Stimulated activated CD8-positive, alpha-beta memory T cell treated with anti-CD3 and anti-CD28 coated beads, Interleukin-15, amount 100 ng/mL, for 1 hour (primary cell): ENCODE results near the gene SLC35F3.

ENCODE experiments used
- DNase-seq: peaks from one replicate; pipeline ENCODE4 v3.0.0-alpha.2; 2020; ENCODE audit warnings: low read depth

The SLC35F3 gene

DNA sequence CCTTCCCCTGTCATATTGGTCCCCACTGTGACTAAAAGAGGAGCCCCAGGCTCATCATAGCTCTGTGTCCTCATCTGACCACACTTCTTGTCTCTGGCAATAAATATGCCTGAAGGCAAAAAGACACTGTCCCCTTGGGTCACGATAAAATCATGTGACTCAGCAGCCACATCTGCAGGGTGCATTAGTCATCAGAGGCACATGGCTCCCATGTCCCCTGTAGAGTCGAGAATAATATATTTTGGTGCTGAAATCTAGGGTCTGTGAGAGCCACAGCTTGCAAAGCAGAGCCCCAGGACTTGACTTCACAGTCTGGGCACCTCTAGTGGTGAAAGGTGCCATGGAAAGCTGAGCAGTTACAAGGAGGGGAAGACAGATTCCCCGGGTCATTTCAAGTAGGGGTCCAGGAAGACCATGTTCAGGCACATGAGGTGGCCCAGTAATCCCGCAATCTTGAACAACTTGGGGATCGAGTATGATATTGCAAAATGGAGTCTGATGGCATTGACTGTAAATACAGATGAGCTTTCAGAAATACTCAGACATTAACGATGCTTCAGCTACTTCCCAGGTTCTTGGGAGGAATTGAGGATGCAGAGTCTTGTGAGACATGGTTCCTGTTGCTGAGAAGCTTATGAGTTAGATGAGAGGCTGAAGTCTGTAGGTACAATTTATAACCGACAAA lies 68.6 kb downstream of the SLC35F3 start:
- DNase-seq = no peak

- no peak for DNase-seq
These were observed 71.0 kb downstream of the SLC35F3 start for GRCh38 chr1:233975486-233975885.

DNA sequence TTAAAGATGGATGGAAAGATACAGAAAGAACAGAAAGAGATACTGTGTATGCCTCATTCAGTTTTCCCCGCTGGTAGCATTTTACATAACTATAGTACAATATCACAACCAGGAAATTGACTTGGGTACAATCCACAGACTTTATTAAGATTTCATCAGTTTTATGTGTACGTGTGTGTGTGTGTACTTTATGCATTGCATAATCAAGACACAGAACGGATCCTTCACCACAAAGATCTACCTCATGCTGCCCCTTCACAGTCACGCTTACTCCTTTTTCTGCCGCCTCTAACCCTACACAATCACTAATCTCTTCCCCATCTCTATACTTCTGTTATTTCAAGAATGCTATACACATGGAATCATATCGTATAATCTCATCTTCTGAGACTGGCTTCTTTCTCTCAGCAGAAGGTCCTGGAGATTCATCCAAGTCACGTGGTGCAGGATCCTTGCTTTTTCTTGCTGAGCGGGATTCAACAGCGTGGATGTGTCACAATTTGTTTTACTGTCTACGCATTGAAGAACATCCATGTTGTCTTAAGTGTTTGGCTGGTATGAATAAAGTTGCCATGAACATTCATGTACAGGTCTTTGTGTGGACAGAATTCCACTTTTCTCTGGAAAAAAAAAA lies 76.7 kb downstream of the SLC35F3 start:
- DNase-seq = no peak

GRCh38 chr1:233982827-233983518 lies 78.5 kb downstream of the SLC35F3 start:
- DNase-seq = no peak

DNA sequence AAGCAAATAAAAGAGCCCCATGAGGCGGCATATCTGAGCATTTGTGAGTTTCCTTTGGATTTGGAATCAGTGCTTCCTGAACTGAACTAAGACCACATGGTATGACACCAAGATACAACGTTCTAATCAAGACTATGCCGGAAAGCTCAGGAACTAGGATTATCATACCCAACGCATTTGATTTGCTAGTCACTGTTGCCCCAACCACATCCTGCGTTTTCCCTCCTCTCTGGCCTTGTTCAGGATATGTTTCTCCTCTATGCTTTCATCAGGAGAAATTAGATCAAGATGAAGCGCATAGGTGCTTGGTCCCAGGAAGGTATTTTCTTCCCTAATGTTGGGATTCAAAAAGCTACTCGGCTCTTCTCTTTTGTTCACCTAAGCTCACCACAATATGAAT lies 79.3 kb downstream of the SLC35F3 start:
- DNase-seq = no peak

DNA sequence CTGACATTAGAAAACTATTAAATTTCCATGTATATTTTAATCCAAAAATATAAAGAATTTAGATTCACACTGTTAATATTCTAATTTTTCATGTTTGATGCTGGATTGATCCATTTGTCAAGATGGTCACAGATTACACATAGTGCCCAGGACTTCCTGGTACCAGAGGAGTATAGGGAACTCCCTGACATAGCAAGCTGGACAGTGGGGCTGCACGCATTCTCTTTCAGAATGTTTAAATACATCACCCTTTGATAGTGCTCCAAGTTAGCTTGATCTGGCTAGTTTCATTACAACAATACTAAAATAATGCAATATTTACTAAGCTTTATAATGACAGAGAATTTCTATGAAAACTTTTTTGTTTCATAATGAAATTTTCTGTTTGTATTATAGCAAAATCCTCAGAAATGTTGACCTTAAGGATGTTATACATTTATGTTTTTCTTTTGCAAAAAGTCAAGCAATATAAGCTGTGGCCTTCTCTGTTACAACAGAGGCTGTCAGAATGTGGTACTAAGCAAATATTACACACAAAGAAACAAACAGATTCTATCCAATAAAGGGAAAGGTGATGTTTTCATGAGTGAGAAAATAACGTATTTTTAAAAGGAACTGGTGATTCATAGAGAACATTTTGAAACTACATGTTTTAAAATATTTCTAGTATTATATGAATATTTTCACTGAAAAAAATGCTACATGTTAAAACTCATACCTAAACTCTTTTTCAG lies 84.7 kb downstream of the SLC35F3 start:
- no peak for DNase-seq

- DNase-seq = no peak
These were observed 86.0 kb downstream of the SLC35F3 start for GRCh38 chr1:233990486-233990885.

GRCh38 chr1:233993651-233994050 lies 89.2 kb downstream of the SLC35F3 start:
- no peak for DNase-seq

DNA sequence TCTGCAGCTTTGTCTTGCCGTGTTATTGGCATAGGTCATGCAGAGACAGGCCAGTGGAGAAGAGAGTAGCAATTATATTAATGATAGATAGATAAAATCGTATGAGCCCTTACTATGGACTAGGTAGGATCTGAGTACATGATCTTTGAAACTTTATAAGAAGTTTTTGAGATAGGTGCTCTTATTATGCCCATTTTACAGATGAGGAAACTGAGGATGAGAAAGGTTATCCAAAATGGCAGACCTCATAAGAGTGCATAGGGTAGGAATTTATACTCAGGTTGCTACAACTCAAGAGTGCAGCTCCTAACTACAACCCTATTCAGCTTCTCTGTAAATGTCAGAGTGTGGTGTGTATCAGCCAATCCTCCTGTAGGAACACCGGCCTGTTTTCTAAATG lies 89.6 kb downstream of the SLC35F3 start:
- DNase-seq = no peak

DNA sequence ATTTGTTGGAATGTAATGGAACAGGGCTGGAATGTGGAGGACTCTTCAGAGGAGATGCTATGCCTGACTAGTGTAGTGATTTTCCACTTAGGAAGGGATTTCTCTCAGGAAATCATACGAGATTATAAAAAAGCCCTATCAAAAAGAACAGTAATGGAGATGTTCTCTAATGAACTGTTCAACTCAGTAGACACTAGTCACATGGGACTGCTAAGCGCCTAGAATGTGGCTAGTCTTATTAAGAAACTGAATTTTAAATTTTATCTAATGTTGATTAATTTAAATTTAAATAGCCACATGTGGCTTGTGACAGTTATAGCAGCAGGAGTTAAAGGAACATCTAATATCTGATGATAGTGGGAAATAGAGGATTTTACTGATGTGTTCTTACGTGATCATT lies 94.0 kb downstream of the SLC35F3 start:
- no peak for DNase-seq

GRCh38 chr1:233998891-233999290 lies 94.4 kb downstream of the SLC35F3 start:
- no peak for DNase-seq

DNA sequence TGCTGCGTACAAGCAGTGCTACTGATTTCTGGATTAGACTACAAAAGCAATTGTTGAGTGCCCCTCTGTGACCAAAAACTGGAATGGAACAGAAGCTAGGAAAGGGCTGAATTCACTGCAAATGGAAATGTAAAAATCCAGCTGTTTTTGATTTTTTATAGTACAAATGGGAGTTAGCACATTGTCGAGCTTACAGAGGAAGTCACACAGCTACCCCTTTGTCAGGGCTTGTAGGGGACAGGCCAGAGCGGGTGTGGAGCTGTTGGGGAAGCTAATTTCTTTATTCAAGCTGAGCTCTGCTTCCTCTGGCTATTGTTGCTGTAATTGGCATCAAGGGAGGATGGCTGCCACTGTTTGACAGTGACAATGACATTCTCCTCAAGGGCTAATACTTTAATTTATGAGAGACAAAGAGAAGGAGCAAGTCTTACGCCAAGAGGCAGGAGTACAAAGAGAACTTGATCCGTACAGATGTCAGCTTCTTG lies 96.1 kb downstream of the SLC35F3 start:
- DNase-seq = no peak

DNA sequence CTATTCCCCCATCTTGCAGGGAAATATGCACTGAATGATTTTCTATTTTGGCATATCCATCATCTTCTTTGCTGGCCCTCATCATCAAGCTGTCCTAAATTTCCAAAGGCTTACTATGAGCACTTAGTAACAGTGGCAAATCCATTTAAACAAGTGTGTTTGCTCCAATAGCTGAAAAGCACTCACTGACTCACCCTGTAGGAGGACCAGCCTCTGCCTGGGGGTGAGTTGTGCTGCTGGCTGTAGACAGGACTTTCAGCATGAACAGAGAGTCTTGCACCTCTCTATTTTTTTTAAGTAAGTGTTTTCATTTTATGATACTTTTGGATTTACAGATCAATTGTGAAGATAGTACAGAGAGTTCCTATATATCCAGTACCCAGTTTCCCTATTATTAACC lies 97.3 kb downstream of the SLC35F3 start:
- DNase-seq = no peak

GRCh38 chr1:234004591-234004990 lies 100.1 kb downstream of the SLC35F3 start:
- no peak for DNase-seq

GRCh38 chr1:234007684-234008083 lies 103.2 kb downstream of the SLC35F3 start:
- no peak for DNase-seq

- no peak for DNase-seq
These were observed 104.1 kb downstream of the SLC35F3 start for GRCh38 chr1:234008591-234008990.

GRCh38 chr1:234009668-234010067 lies 105.2 kb downstream of the SLC35F3 start:
- DNase-seq = no peak

DNA sequence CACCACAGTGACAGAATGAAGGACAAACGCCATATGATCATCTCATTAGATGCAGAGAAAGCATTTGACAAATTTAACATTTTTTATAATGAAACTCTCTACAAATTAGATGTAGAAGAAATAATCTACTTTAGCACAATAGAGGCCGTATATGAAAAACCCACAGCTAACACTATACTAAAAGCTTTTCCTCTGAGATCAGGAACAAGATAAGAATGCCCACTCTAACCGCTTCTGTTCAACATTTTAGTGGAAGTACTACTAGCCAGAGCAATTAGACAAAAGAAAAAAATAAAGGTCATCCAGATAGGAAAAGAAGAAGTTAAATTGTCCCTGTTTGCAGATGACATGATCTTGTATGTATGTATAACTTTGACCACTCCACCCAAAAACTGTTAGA lies 109.7 kb downstream of the SLC35F3 start:
- no peak for DNase-seq

DNA sequence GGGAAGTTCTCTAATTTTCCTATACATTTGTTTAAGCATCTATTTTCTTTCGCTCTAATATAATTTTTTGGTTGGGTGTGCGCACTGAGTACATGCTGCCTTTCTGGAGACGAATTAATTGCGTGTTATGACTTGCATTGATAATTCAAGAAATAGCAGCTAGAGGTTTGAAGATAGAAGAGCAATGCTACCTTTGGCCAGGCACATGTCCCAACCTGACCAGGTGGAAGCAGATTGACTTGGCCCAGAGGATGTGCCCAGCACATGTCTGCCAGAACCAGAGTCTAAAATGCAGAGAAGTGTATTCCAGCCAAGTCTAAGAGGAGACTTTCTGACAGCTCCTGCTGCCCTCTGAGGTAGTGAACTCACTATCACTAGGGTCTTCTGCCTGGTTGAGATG lies 114.3 kb downstream of the SLC35F3 start:
- DNase-seq = no peak

DNA sequence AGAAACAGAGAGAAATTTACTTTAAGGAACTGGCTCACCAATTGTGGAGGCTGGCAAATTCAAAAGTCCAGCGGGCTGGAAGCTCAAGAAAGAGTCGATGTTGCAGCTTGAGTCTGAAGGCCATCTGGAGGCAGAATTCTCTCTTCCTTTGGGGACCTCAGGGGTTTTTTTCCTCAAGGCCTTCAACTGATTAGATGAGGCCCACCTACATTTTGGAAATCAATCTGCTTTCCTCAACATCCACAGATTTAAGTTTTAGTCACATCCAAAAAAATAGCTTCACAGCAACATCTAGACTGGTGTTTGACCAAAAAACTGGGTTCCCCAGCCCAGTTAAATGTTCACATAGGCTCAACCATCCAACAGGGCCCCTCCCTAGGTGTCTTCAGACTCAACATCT lies 114.9 kb downstream of the SLC35F3 start:
- no peak for DNase-seq

DNA sequence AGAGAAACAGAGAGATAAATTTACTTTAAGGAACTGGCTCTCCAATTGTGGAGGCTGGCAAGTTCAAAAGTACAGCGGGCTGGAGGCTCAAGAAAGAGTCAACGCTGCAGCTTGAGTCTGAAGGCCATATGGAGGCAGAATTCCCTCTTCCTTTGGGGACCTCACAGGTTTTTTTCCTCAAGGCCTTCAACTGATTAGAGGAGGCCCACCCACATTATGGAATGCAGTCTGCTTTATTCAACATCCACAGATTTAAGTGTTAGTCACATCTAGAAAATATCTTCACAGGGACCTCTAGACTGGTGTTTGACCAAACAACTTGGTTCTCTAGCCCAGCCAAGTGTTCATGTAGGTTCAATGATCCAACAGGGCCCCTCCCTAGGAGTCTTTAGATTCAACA lies 117.8 kb downstream of the SLC35F3 start:
- DNase-seq = no peak

- DNase-seq = no peak
These were observed 135.1 kb downstream of the SLC35F3 start for GRCh38 chr1:234039603-234040002.
